Natural killer cell (primary cell): ENCODE results near the gene ASB6. TPM values are rescaled to one million over a fixed set of nuclear protein-coding genes. Genes with fewer than 3 reads are reported as not detected.
A peak's percentile ranks its signal among the peaks of the same experiment; 100 is the strongest.

ENCODE experiments used
- ATAC-seq, 3 donors: fragments of 150-1000 bp in 2 of 3; fragments of 200-7000 bp in 1 of 3; cut with Tn5 transposase; 1 replicate in 1 of 3; 2 replicates in 2 of 3; pipeline ENCODE4 v1.10.0; 2021; ENCODE audit warnings: mild to moderate bottlenecking in 2 of 3, moderate library complexity in 2 of 3
- DNase-seq, 2 donors: peaks; one replicate each; pipeline versions ENCODE4 v3.0.0 to v3.0.0-alpha.2; 2013 to 2021; ENCODE audit warnings: mixed read lengths in 1 of 2
- H3K27ac ChIP-seq: one replicate; pipeline ENCODE4 v1.5.1; 2013; ENCODE audit warnings: mild to moderate bottlenecking, low read length
- H3K27me3 ChIP-seq: one replicate; pipeline ENCODE4 v1.6.1; 2013; ENCODE audit warnings: low read length; ENCODE audit not compliant: control insufficient read depth, insufficient read depth
- H3K36me3 ChIP-seq: one replicate; pipeline ENCODE4 v1.6.1; 2013; ENCODE audit warnings: low read length; ENCODE audit not compliant: control insufficient read depth, insufficient read depth
- H3K4me1 ChIP-seq: one replicate; pipeline ENCODE4 v1.6.1; 2013; ENCODE audit warnings: low read length; ENCODE audit not compliant: control insufficient read depth, insufficient read depth
- H3K4me3 ChIP-seq: one replicate; pipeline ENCODE4 v1.5.1; 2013; ENCODE audit warnings: low read length
- H3K9me3 ChIP-seq: one replicate; pipeline ENCODE4 v1.6.1; 2013; ENCODE audit warnings: low read length; ENCODE audit not compliant: control insufficient read depth, insufficient read depth
- H3K27ac Mint-ChIP-seq, 2 donors: one replicate each; pipeline ENCODE4 v1.8.0; 2022; ENCODE audit warnings: mild to moderate bottlenecking in 2 of 2, mixed read lengths in 2 of 2, moderate library complexity in 1 of 2
- H3K27me3 Mint-ChIP-seq, 2 donors: one replicate each; pipeline ENCODE4 v1.8.0; 2022; ENCODE audit warnings: low read depth in 2 of 2, mixed read lengths in 2 of 2
- H3K36me3 Mint-ChIP-seq: one replicate; pipeline ENCODE4 v1.8.0; 2022; ENCODE audit warnings: mixed read lengths
- H3K4me1 Mint-ChIP-seq, 2 donors: one replicate each; pipeline ENCODE4 v1.8.0; 2022; ENCODE audit warnings: mixed read lengths in 2 of 2
- H3K4me3 Mint-ChIP-seq: one replicate; pipeline ENCODE4 v1.8.0; 2022; ENCODE audit warnings: mild to moderate bottlenecking, moderate library complexity, mixed read lengths
- H3K9me3 Mint-ChIP-seq, 2 donors: one replicate each; pipeline ENCODE4 v1.8.0; 2022; ENCODE audit warnings: mixed read lengths in 2 of 2
- CTCF ChIP-seq: fragments of 200-600 bp; IDR thresholded peaks from one replicate; pipeline ENCODE4 v1.8.0; 2022; ENCODE audit warnings: antibody characterized with exemption
- WGBS: methylation state at CpG from one replicate; pipeline ENCODE4 v1.1.7; 2013; ENCODE audit warnings: missing lambda C conversion rate; ENCODE audit not compliant: insufficient coverage; 5-methylcytosine and 5-hydroxymethylcytosine counted together
- intact Hi-C: fragments of 100-400 bp; cut with micrococcal nuclease; formaldehyde crosslinking; loops from one replicate; pipeline ENCODE4 v1.14.2; 2022
- total RNA-seq, 4 donors: library from RNA; stranded (reverse); fragments of 120-200 nt in 1 of 4; gene quantifications; one replicate each; pipeline versions ENCODE4 v1.2.3 to v1.2.4, GENCODE V29; 2013 to 2022

The ASB6 gene
- total RNA-seq, 3 donors from 2014 or later (not counting 1 experiment from before 2014, with no cell fraction given) = 21.9 to 35.4 (median 32.4) TPM

DNA sequence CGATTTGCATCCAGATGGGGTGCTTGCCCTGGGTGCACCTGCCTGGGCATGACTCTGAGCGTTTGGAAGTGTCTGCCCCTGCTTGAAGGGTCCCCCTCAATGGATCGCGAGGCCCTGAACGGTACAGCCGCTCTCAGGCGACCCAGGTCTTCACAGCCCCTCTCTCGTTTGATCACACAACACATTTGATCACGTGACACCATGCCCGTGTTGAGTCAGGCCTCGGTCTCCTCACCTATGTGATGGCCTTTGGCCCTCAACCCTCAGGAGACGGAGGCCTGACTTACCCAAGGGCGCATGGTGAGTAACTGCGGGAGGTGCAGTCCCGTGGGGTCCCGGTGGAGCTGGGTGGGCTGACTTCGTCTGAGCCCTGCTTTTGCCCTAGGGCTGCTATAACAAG, 3.0 kb upstream of the ASB6 start:
- DNase-seq (no peak), ATAC-seq (no peak)
- WGBS = 87% methylated on average over 17 of the region's 17 CpGs
- Mint-ChIP-seq H3K9me3 (no peaks in the 10 kb centered on the region), H3K27ac (no peak overlapping the region), H3K4me3 (no peak overlapping the region), H3K4me1 (peaks cover 6 to 21% of the 10 kb centered on the region in 2 donors), H3K27me3 (no peaks in the 10 kb centered on the region), H3K36me3 (no peaks in the 10 kb centered on the region)
- Histone ChIP-seq H3K27ac (no peak overlapping the region), H3K4me3 (no peak overlapping the region), H3K4me1 (peaks cover 21% of the 10 kb centered on the region), H3K27me3 (no peaks in the 10 kb centered on the region), H3K9me3 (no peaks in the 10 kb centered on the region), H3K36me3 (no peaks in the 10 kb centered on the region)
- TF ChIP-seq CTCF = no peak
- intact Hi-C loops = no loop called here

- H3K9me3 Mint-ChIP-seq = no peaks in the 10 kb centered on the region
- Histone ChIP-seq H3K4me1 (peaks cover 23% of the 10 kb centered on the region), H3K36me3 (peaks cover under 1% of the 10 kb centered on the region), H3K27me3 (no peaks in the 10 kb centered on the region), H3K27ac (no peak overlapping the region), H3K9me3 (no peaks in the 10 kb centered on the region), H3K4me3 (no peak overlapping the region)
- H3K4me1 Mint-ChIP-seq = peaks cover 6 to 25% of the 10 kb centered on the region in 2 donors
- no peak for TF ChIP-seq CTCF
- no peak for ATAC-seq
- H3K36me3 Mint-ChIP-seq = no peaks in the 10 kb centered on the region
- H3K27me3 Mint-ChIP-seq = no peaks in the 10 kb centered on the region
- H3K4me3 Mint-ChIP-seq = no peak overlapping the region
- intact Hi-C loops = no loop called here
- no peak overlapping the region for H3K27ac Mint-ChIP-seq
- DNase-seq = no peak
- 73% methylated on average over 11 of the region's 11 CpGs for WGBS
Measured at GRCh38 chr9:129644365-129644764, 2.4 kb upstream of the ASB6 start.

DNA sequence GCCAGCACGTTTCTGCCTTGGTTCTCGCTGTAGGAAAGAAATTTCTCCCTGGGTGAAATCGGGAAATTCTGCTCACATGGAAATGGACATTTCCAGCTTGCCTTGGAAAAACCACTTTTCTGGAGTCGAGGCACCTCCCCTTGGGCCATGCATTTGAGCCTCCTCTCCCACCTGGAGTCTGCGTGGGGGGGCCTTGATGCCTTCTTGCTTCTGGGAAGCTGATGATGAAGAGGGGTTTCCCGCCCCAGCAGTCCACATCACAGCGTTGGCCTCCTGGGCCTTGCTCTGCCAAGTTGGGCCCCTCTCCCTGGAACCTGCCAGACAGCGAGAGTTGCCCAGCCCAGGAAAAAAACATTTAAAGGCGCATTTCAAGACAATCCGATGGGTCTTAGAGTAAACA, 1.8 kb upstream of the ASB6 start:
- no peak for TF ChIP-seq CTCF
- DNase-seq = no peak
- Mint-ChIP-seq H3K9me3 (no peaks in the 10 kb centered on the region), H3K4me1 (peaks cover 6 to 26% of the 10 kb centered on the region in 2 donors), H3K4me3 (peak overlapping the region; percentile 9), H3K27me3 (no peaks in the 10 kb centered on the region), H3K27ac (no peak overlapping the region), H3K36me3 (no peaks in the 10 kb centered on the region)
- peaks cover 23% of the 10 kb centered on the region for H3K4me1 ChIP-seq
- no peak overlapping the region for H3K27ac ChIP-seq
- H3K4me3 ChIP-seq = no peak overlapping the region
- intact Hi-C loops = no loop called here
- WGBS = 90% methylated on average over 8 of the region's 10 CpGs
- no peaks in the 10 kb centered on the region for H3K9me3 ChIP-seq
- H3K36me3 ChIP-seq = peaks cover 7% of the 10 kb centered on the region
- no peak for ATAC-seq
- no peaks in the 10 kb centered on the region for H3K27me3 ChIP-seq
